ENCODE data around the gene PPM1N. TPM values are rescaled to one million over a fixed set of nuclear protein-coding genes. Genes with fewer than 3 reads are reported as not detected.

PPM1N gene
- total and polyA plus RNA-seq, 2 of the 4 experiments (the other 2 are of a cell fraction) = 0.90 to 1.6 TPM

GRCh38 chr19:45471111-45471930, 26.9 kb upstream of the PPM1N start:
- Histone ChIP-seq H3K4me2 (ENCODE audit: low read depth, low read length) (no peak overlapping the region), H4K20me1 (ENCODE audit: insufficient read depth, low read length) (peaks cover 15% of the 10 kb centered on the region; the same call in 1 of the 2 replicates), H2BK120ac (ENCODE audit: low read depth, low read length) (no peak overlapping the region), H3K9me3 (ENCODE audit: control insufficient read depth, insufficient read depth, low read length) (no peaks in the 10 kb centered on the region), H3K4ac (ENCODE audit: low read depth, low read length) (no peak overlapping the region), H2BK5ac (ENCODE audit: low read depth, low read length, poor library complexity, severe bottlenecking) (no peak overlapping the region), H3K27ac (ENCODE audit: insufficient read depth, low read length) (no peak overlapping the region), H3K14ac (replicated peaks; ENCODE audit: low read depth, low read length) (no peak overlapping the region), H3K27me3 (ENCODE audit: control insufficient read depth, insufficient read depth, low read length) (no peaks in the 10 kb centered on the region), H2AK5ac (ENCODE audit: low read depth, low read length) (no peak overlapping the region), H3K18ac (ENCODE audit: low read depth, low read length) (no peak overlapping the region), H2AK9ac (replicated peaks; ENCODE audit: low read depth, low read length, poor library complexity) (no peak overlapping the region), H4K8ac (ENCODE audit: low read depth in 2 of 2, low read length in 2 of 2) (no peak overlapping the region), H2BK15ac (ENCODE audit: low read depth, low read length) (no peak overlapping the region), H2AFZ (replicated peaks; ENCODE audit: low read length, poor library complexity) (no peak overlapping the region), H3K79me1 (ENCODE audit: low read depth in 1 of 2, low read length in 2 of 2) (peaks cover 0 to 31% of the 10 kb centered on the region in 2 experiments; a peak in 2 of 4 replicates), H4K91ac (ENCODE audit: insufficient read depth, low read depth, low read length) (no peak overlapping the region), H3K23ac (ENCODE audit: low read depth, low read length) (no peak overlapping the region), H2BK20ac (ENCODE audit: low read depth, low read length) (no peak overlapping the region), H3K56ac (ENCODE audit: extremely low read depth, insufficient read depth, low read length) (no peak overlapping the region), H3K4me1 (ENCODE audit: control insufficient read depth, insufficient read depth, low read length) (peaks cover 13% of the 10 kb centered on the region), H3K36me3 (ENCODE audit: control insufficient read depth, insufficient read depth, low read length) (no peaks in the 10 kb centered on the region), H4K5ac (ENCODE audit: low read depth, low read length) (no peak overlapping the region), H3K9me1 (ENCODE audit: insufficient read depth, low read length) (peaks cover 3% of the 10 kb centered on the region; the same call in 1 of the 2 replicates), H3K4me3 (ENCODE audit: insufficient read depth, low read depth, low read length) (no peak overlapping the region), H3K9ac (ENCODE audit: low read depth, low read length) (no peak overlapping the region)
- intact Hi-C loops (cut with micrococcal nuclease) (no loop called here), dilution Hi-C loops (cut with HindIII; ENCODE audit: low sequenced_read_pairs, unreplicated experiment) (no loop called here), in situ Hi-C loops (cut with MboI; ENCODE audit: low sequenced_read_pairs) (no loop called here)
- 60% methylated on average over 1 of the region's 16 CpGs; no CpG with 5 or more reads in 1 of the 2 experiments for WGBS, 2 experiments (ENCODE audit: extremely low coverage in 2 of 2, insufficient read length in 1 of 2)
- BruUV-seq (replicated peaks) = no TSS peak
- no peak for DNase-seq
- ATAC-seq (ENCODE audit: low read depth) = no peak
- ChIA-PET POLR2A (ENCODE audit: unreplicated experiment) (no interaction called here), CTCF (interaction anchor here (1.8 kb wide), 1 partner anchor 32 kb away, joined by 7 read pairs; no protein-coding TSS in a partner anchor)
- TF ChIP-seq SMC3 (IDR thresholded peaks at IDR 0.05; ENCODE audit: low read depth, low read length) = no peak
- TF ChIP-seq, protein P1, sequence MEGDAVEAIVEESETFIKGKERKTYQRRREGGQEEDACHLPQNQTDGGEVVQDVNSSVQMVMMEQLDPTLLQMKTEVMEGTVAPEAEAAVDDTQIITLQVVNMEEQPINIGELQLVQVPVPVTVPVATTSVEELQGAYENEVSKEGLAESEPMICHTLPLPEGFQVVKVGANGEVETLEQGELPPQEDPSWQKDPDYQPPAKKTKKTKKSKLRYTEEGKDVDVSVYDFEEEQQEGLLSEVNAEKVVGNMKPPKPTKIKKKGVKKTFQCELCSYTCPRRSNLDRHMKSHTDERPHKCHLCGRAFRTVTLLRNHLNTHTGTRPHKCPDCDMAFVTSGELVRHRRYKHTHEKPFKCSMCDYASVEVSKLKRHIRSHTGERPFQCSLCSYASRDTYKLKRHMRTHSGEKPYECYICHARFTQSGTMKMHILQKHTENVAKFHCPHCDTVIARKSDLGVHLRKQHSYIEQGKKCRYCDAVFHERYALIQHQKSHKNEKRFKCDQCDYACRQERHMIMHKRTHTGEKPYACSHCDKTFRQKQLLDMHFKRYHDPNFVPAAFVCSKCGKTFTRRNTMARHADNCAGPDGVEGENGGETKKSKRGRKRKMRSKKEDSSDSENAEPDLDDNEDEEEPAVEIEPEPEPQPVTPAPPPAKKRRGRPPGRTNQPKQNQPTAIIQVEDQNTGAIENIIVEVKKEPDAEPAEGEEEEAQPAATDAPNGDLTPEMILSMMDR (conservative IDR thresholded peaks at IDR 0.05; ENCODE audit: low read depth, low read length) = no peak
- TF ChIP-seq MAZ (IDR thresholded peaks at IDR 0.05; ENCODE audit: borderline replicate concordance, low read depth, low read length) = no peak
- no peak for TF ChIP-seq ELK1 (IDR thresholded peaks at IDR 0.05; ENCODE audit: borderline replicate concordance, low read depth, low read length)
- no peak for TF ChIP-seq CHD1 (IDR thresholded peaks at IDR 0.05; ENCODE audit: low read depth, low read length)
- no peak for TF ChIP-seq RFX5 (IDR thresholded peaks at IDR 0.05; ENCODE audit: low read depth, low read length)
- no peak for TF ChIP-seq POLR2A (IDR thresholded peaks at IDR 0.05; ENCODE audit: low read depth, low read length)
- peak; percentile 9; the same call in 1 of the 2 replicates for TF ChIP-seq USF2 (IDR thresholded peaks at IDR 0.05; ENCODE audit: low read depth, low read length)
